HG03342 (cell line): Measurements from ENCODE around the gene BNC2.
"Not testable (repeated sequence)": the region's sequence is repeated elsewhere in the genome, so short reads cannot be mapped to it uniquely, and the experiment has no call there.

Experiments used
- ATAC-seq: cut with Tn5 transposase; IDR thresholded peaks from one replicate; pipeline ENCODE4 v1.9.1; 2021; ENCODE audit warnings: mild to moderate bottlenecking, moderate library complexity; ENCODE audit not compliant: unreplicated experiment

Gene BNC2

GRCh38 chr9:16870596-16871335 is at the start of gene BNC2:
Gene BNC2, minus strand, starts transcription at chr9:16870670. Its CDS starts 22 bp downstream, at chr9:16870648.
- no peak for ATAC-seq

DNA sequence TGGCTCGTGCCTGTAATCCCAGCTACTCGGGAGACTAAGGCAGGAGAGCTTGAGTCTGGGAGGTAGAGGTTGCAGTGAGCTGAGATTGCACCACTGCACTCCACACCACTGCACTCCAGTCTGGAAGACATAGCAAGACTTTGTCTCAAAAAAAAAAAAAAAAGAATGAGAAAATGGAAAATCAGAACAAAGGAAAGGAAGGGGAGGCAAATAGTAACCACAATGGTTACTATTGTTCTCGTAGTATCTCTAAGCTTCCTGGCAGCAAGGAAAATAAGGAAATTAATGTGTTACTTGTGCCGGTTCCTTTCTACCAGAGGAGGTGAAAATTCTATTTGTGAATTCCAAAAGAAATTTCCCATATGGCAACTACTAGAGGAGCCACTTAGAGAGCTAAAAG is 48.5 kb upstream of the BNC2 start:
- no peak for ATAC-seq

DNA sequence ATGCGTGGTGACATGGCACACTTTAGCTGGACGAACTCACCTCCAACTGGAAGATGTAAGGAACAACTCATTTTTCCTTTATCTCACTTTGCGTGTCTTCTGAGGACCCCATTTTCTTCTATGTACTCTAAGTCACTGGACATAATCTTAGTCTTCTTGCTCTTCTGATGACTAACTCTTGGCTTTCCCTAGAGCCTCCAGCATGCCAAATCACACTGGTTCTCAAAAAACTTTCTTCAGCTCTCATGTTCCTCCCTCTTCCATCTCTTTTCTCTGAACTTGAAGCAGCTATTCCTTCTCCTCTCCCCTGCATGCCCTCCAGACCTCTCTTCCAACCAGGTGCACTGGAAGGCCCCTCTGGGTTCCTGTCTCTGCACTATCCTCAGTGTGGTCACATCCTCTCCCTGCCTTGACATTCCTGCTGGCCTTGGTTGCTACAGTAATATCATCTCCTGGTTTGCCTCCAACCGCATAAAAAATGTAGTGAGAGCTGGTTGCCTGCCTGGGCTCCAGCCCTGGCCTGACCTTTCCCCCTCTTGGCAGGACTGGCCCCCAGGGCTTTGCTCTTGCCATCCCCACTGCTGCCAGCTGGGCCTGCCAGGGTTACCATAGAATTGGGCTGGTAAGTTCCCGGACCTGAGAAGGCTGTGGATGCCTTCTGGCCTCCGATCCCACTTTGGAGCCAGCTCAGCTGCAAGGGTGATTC is 44.8 kb upstream of the BNC2 start:
- no peak for ATAC-seq

- ATAC-seq = no peak
Observed at GRCh38 chr9:16912197-16912596, 41.7 kb upstream of the BNC2 start.

DNA sequence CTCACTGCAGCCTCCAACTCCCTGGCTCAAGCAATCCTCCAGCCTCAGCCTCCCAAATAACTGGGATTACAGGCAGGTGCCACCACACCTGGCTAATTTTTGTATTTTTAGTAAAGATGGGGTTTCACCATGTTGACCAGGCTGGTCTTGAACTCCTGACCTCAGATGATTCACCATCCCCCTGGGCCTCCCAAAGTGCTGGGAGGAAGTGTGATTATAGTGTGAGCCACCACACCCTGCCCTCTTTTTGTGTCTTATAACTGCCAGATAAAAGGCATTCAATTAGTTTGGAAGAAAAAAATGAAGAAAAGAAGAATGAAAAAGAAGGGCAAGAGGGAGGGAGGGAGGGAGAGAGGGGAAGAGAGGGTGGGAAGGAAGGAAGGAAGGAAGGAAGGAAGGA is 37.7 kb upstream of the BNC2 start:
- not testable (repeated sequence) for ATAC-seq

DNA sequence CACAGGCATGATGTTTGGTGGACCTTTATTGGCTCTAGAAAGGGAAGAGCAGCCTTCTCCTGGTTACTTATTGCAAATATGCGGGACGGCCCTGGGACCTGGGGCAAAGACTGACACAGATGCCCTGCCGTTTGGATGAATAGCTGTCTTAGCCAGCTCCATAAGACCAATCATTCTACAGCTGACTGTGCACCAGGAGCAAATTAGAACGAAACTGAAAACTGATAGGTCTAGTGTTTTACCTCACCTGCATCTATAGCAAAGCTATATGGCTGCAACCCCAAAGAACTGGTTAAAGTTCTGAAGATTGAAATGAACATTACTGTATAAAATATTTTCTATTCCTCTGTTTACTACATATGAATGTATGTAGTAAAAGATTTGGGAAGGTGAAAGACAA is 34.2 kb upstream of the BNC2 start:
- no peak for ATAC-seq

DNA sequence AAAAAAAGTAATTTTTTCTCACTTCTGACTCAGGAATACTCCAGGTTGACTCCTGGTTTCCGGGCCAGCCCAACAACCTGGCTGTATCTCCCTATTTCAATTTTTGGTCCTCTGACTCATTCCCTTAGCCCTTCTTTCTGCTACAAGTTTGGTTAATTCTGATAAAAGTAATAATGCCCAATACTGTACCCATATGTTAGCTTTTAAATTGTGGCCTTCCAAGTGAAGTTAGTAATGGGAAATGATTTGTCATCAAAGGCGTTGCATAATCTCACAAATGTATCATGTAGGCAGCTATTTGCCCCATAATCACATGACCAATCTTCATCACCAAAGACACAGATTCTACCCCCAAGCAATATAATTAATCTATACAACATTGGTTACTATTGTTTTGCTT is 31.1 kb upstream of the BNC2 start:
- no peak for ATAC-seq

- ATAC-seq = no peak
Observed at GRCh38 chr9:16899606-16900005, 29.1 kb upstream of the BNC2 start.

DNA sequence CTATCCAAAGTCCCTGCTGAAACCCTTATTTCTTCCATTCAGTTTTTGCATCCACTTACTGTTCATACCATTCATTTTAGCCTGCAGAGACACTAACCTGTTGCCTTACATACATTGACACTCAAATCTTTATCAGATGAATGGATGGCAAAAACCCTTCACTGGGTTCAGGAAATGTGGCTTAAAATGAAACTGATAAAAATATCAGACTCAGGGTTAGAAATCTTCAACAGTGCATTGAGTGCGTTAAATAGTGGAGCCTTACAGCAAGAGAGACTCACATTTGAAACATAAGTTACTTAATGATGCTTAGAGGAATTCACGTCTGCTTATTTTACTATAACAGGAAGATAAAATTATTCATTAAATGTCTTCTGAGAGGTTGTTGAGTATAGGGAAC is 28.0 kb upstream of the BNC2 start:
- ATAC-seq = no peak

DNA sequence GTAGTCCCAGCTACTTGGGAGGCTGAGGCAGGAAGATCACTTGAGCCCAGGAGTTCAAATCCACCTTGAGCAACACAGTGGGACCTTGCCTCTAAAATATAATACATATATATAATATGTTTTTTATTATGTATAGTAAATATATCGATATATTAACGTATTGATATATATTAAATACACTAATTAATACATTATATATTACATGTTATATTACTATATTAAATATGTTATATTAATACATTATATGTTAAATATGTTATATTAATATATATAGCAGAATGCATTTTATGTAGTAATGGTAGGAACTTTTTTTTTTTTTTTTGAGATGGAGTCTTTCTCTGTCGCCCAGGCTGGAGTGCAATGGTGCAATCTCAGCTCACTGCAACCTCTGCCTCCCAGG is 18.1 kb upstream of the BNC2 start:
- no peak for ATAC-seq

GRCh38 chr9:16885931-16886330 is 15.5 kb upstream of the BNC2 start:
- no peak for ATAC-seq

GRCh38 chr9:16884952-16885513 is 14.6 kb upstream of the BNC2 start:
- ATAC-seq = no peak

GRCh38 chr9:16884373-16884772 is 13.9 kb upstream of the BNC2 start:
- no peak for ATAC-seq

DNA sequence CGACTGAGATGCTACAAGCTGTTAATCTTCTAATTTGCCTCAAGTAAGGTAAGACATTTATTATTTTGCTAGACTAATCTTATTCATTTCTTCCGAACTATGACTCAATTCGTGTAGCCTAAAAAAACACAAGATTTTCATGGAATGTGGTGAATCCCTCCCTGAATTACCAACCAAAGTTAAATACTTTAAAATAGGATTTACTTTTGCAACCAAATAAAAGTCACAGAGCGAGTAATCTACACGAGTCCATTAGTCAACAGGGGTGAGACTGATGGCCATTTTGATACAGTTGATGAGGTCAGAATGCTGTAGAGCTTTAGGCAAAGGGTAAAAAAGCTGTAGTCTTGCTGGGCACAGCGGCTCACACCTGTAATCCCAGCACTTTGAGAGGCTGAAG is 13.1 kb upstream of the BNC2 start:
- no peak for ATAC-seq

DNA sequence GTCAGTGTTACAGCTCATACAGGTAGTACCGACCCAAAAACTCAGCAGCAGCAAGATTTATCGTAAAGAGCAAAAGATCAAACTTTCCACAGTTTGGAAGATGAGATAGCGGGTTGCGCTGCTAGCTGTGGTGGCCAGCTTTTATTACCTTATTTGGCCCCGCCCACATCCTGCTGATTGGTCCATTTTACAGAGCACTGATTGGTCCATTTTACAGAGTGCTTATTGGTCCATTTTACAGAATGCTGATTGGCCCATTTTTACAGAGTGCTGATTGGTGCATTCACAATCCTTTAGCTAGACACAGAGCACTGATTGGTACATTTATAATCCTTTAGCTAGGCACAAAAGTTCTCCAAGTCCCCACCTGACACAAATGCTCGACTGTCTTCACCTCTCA is 12.0 kb upstream of the BNC2 start:
- not testable (repeated sequence) for ATAC-seq

DNA sequence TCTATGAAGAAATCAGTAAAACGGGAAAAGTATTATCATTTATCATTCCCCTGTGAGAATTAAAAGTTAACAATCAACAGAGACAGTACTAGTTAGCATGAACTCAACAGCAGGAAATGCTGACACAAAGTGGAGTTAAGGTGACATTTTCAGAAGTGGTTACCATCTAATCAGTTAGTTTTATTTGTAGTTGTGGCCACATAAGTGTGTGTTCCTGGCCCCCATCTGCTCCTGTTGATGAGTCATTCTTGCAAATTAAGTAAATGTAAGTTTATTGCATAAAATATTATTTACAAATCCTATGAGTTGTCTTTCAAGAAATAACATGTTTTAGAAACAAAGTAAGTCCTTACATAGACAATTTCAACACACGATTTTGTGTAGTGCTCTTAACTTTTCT is 8.9 kb upstream of the BNC2 start:
- no peak for ATAC-seq

GRCh38 chr9:16877256-16877655 is 6.8 kb upstream of the BNC2 start:
- no peak for ATAC-seq

- no peak for ATAC-seq
Observed at GRCh38 chr9:16873126-16873802, 2.8 kb upstream of the BNC2 start.

- ATAC-seq = no peak
Observed at GRCh38 chr9:16871336-16872151, 1.1 kb upstream of the BNC2 start.

DNA sequence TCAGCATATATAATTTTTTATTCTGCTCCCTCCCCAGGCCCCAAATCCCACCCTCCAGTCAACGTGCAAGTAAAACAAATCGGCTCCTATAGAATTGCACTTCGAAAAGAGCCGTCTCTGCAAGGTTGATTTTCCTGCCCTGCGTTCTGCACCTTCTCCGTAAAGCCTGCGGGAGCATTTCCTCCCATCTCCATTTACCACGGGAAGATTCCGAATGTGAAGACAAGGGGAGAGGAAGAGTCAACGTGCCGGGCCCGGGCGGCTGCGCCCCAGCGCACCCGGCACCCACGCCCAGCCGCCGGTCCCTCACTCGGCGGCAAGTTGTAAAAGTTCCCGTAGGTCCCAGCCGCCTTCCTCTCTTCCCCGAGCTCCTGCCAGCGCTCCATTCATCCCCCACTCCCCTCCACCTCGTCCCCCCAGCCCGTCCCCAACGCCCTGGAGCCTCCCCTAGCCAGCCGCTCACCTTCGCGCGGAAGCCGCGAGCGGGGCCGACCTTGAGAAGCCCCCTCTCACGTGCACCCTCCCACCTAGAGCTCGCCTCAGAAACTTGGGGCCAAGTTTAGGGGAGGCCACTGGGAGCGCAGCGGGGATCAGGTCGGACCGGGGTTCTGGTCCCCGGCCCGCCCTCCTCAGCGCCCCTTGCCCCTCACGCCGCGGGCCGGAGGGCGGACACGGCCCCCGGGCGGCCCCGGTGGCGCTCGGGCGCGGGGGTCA is 431 bp downstream of the BNC2 start:
- no peak for ATAC-seq
